ENCODE data around the gene AKAIN1. TPM values are rescaled to one million over a fixed set of nuclear protein-coding genes. Genes with fewer than 3 reads are reported as not detected.

The AKAIN1 gene
- total RNA-seq, 3 donors from 2014 or later = not detected

GRCh38 chr18:5173646-5174045 is 23.4 kb downstream of the AKAIN1 start:
- H3K9me3 ChIP-seq = no peaks in the 10 kb centered on the region
- H3K4me1 ChIP-seq (ENCODE audit: low read depth) = no peaks in the 10 kb centered on the region
- intact Hi-C loops (cut with DNase I, micrococcal nuclease) = no loop called here
- no peaks in the 10 kb centered on the region for H3K36me3 ChIP-seq (ENCODE audit: low read depth)
- TF ChIP-seq CTCF (IDR thresholded peaks at IDR 0.05) = no peak
- no peak overlapping the region for H3K4me3 ChIP-seq
- DNase-seq (no peak), ATAC-seq (no peak)

DNA sequence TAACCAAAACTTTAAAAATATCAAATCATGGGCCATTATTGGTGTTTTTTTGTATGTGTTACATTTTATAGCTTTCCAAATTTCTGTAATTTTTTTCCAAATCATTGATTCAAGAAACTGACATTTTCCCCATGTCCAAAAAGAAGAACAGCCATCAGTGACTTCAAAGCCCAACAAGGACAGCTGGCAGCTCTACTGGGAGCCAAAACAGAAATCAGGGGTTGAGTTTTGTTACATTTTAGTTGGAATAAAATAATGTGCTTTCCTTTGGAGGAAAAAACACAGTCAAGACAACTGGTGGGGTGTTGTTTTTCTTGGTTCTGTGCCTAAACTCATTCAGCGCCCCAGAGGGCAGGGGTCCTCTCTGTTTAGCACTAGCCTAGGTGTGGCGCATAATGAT is 23.8 kb downstream of the AKAIN1 start:
- H3K4me1 ChIP-seq (ENCODE audit: low read depth) = no peaks in the 10 kb centered on the region
- TF ChIP-seq CTCF (IDR thresholded peaks at IDR 0.05) = no peak
- H3K4me3 ChIP-seq = no peak overlapping the region
- H3K36me3 ChIP-seq (ENCODE audit: low read depth) = no peaks in the 10 kb centered on the region
- no peak for DNase-seq
- ATAC-seq = no peak
- intact Hi-C loops (cut with DNase I, micrococcal nuclease) = no loop called here
- no peaks in the 10 kb centered on the region for H3K9me3 ChIP-seq

- intact Hi-C loops (cut with DNase I, micrococcal nuclease) = no loop called here
- H3K9me3 ChIP-seq = no peaks in the 10 kb centered on the region
- H3K36me3 ChIP-seq (ENCODE audit: low read depth) = no peaks in the 10 kb centered on the region
- ATAC-seq = no peak
- H3K4me3 ChIP-seq = no peak overlapping the region
- H3K4me1 ChIP-seq (ENCODE audit: low read depth) = no peaks in the 10 kb centered on the region
- no peak for DNase-seq
- TF ChIP-seq CTCF (IDR thresholded peaks at IDR 0.05) = no peak
Measured at GRCh38 chr18:5167831-5168230, 29.2 kb downstream of the AKAIN1 start.

DNA sequence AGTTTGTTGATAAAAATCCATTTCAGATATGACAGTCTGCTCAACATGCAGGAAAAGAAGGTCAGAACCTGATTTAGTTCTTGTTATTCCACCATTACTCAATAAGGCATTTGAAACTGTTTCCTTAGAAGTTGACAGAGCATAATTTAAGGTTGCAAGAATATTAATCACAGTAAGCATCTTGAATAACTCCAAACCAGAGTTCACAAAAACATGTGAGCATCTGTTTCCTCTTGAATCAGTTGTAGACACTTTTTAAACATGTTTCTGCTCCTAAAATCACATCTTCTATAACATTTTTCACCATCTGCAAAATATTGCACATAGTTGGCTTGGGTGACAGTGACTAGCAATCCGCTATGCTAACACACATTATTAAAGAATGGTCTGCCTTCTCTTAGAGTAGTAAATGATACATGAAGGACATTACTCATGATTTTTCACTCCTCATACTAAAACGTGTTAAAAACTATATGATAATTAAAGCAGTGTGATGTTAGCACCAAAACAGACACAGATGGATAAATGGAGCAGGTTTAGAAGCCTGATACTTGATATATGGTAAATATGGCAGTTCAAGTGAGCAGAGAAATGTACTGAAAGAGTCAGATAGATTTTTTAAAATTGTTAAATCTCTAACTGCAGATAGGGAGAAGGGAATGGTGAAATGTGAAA is 30.3 kb downstream of the AKAIN1 start:
- no peak for ATAC-seq
- intact Hi-C loops (cut with DNase I, micrococcal nuclease) = no loop called here
- no peak for DNase-seq
- Histone ChIP-seq H3K36me3 (ENCODE audit: low read depth) (no peaks in the 10 kb centered on the region), H3K4me1 (ENCODE audit: low read depth) (no peaks in the 10 kb centered on the region), H3K9me3 (no peaks in the 10 kb centered on the region), H3K4me3 (no peak overlapping the region)
- TF ChIP-seq CTCF (IDR thresholded peaks at IDR 0.05) = no peak

- H3K4me3 ChIP-seq = no peak overlapping the region
- H3K9me3 ChIP-seq = no peaks in the 10 kb centered on the region
- no peaks in the 10 kb centered on the region for H3K36me3 ChIP-seq (ENCODE audit: low read depth)
- no peak for DNase-seq
- TF ChIP-seq CTCF (IDR thresholded peaks at IDR 0.05) = no peak
- ATAC-seq = no peak
- no peaks in the 10 kb centered on the region for H3K4me1 ChIP-seq (ENCODE audit: low read depth)
- intact Hi-C loops (cut with DNase I, micrococcal nuclease) = no loop called here
Measured at GRCh38 chr18:5164903-5165302, 32.2 kb downstream of the AKAIN1 start.

GRCh38 chr18:5162111-5162510 is 34.9 kb downstream of the AKAIN1 start:
- H3K36me3 ChIP-seq (ENCODE audit: low read depth) = no peaks in the 10 kb centered on the region
- H3K9me3 ChIP-seq = no peaks in the 10 kb centered on the region
- no peak for DNase-seq
- H3K4me3 ChIP-seq = no peak overlapping the region
- no peaks in the 10 kb centered on the region for H3K4me1 ChIP-seq (ENCODE audit: low read depth)
- intact Hi-C loops (cut with DNase I, micrococcal nuclease) = no loop called here
- no peak for TF ChIP-seq CTCF (IDR thresholded peaks at IDR 0.05)
- no peak for ATAC-seq
